Measurements from ENCODE around the gene TTLL5. TPM values are rescaled to one million over a fixed set of nuclear protein-coding genes. Genes with fewer than 3 reads are reported as not detected.

The TTLL5 gene
- total and polyA plus RNA-seq, 9 of the 15 experiments (the other 6 are each of a cell fraction or from before 2014, with no cell fraction given), result 4.1 to 18.9 (median 12.6) TPM

- in situ Hi-C loops (cut with MboI) (loop anchor here (5.0 kb wide), 1 partner anchor 73 kb away; the partner anchor contains the start of gene TGFB3), intact Hi-C loops (cut with micrococcal nuclease) (no loop called here)
- no peak overlapping the region for H3K4me2 ChIP-seq (ENCODE audit: insufficient read depth, low read length)
- H4K20me1 ChIP-seq (replicated peaks; ENCODE audit: control insufficient read depth, insufficient read depth, low read length), result no peaks in the 10 kb centered on the region
- H3K27ac ChIP-seq (ENCODE audit: extremely low read depth, low read depth, low read length), result no peak overlapping the region
- DNase-seq (ENCODE audit: extremely low read depth in 1 of 4, low spot score in 3 of 4) (no peak), FAIRE-seq (no peak), ATAC-seq (no peak)
- TF ChIP-seq ZBTB9 (CRISPR knock-in tag; IDR thresholded peaks at IDR 0.05), result no peak
- no peak for TF ChIP-seq CCNT2 (IDR thresholded peaks at IDR 0.05; ENCODE audit: borderline replicate concordance, extremely low read depth, insufficient read length, low read depth, low read length)
- no peak for TF ChIP-seq RB1 (IDR thresholded peaks at IDR 0.05; ENCODE audit: low read depth)
- no peak for TF ChIP-seq MAFG (tag; conservative IDR thresholded peaks at IDR 0.05)
- TF ChIP-seq ZNF408 (CRISPR knock-in tag; IDR thresholded peaks at IDR 0.05; ENCODE audit: low read depth), result no peak
- no peak for TF ChIP-seq ZKSCAN3 (CRISPR knock-in tag; IDR thresholded peaks at IDR 0.05)
- no peak for TF ChIP-seq TCF7 (IDR thresholded peaks at IDR 0.05; ENCODE audit: borderline replicate concordance)
- TF ChIP-seq FUS (optimal IDR thresholded peaks at IDR 0.05; ENCODE audit: low read depth, low read length), result no peak
- TF ChIP-seq THRB (CRISPR knock-in tag; conservative IDR thresholded peaks at IDR 0.05), result no peak
- H3K36me3 ChIP-seq (ENCODE audit: control insufficient read depth, insufficient read depth, low read length), result no peaks in the 10 kb centered on the region
- CTCF ChIA-PET (ENCODE audit: low intra/inter-chr PET ratio), result no interaction called here
- H3K27me3 ChIP-seq (ENCODE audit: control insufficient read depth in 2 of 2, insufficient read depth in 2 of 2, low read length in 2 of 2), result no peaks in the 10 kb centered on the region
- no peaks in the 10 kb centered on the region for H3K9me1 ChIP-seq (ENCODE audit: control insufficient read depth, insufficient read depth, low read length)
- BruUV-seq (replicated peaks), result no TSS peak
- peaks cover 2 to 6% of the 10 kb centered on the region in 2 experiments; a peak in 2 of 5 replicates for H3K4me1 ChIP-seq (replicated peaks in 1 of 2; ENCODE audit: control insufficient read depth in 2 of 2, insufficient read depth in 2 of 2, low read length in 2 of 2)
- H3K9me3 ChIP-seq (replicated peaks; ENCODE audit: control insufficient read depth, insufficient read depth, low read depth, low read length), result no peaks in the 10 kb centered on the region
- 88% methylated on average over 3 of the region's 3 CpGs for WGBS (ENCODE audit: insufficient coverage, low coverage, missing lambda C conversion rate)
- H3K4me3 ChIP-seq, result no peak overlapping the region
- no peak overlapping the region for H2AFZ ChIP-seq (ENCODE audit: low read depth, low read length)
- POLR2A ChIA-PET, result no interaction called here
- H3K9ac ChIP-seq (ENCODE audit: insufficient read depth in 1 of 2, low read depth in 2 of 2, low read length in 2 of 2), result no peak overlapping the region
- no peaks in the 10 kb centered on the region for H3K79me2 ChIP-seq (ENCODE audit: control insufficient read depth, insufficient read depth, low read length)
These were observed 248.6 kb downstream of the TTLL5 start for GRCh38 chr14:75909630-75910029.
